GM23338 (cell line): ENCODE data around the gene DLGAP4. TPM values are rescaled to one million over a fixed set of nuclear protein-coding genes. Genes with fewer than 3 reads are reported as not detected.

Experiments used
- ATAC-seq: fragments of 200-7000 bp; cut with Tn5 transposase; 3 replicates; pipeline ENCODE4 v1.9.1; 2020
- DNase-seq: peaks from one replicate; pipeline ENCODE4 v3.0.0-alpha.2; 2015; ENCODE audit warnings: low spot score
- H2AFZ ChIP-seq: fragments of 200-600 bp; sonication (generic); 2 replicates; pipeline ENCODE4 v1.8.0; 2016; ENCODE audit warnings: antibody characterized with exemption, mild to moderate bottlenecking, moderate library complexity
- H3F3A ChIP-seq: fragments of 200-600 bp; sonication (generic); replicated peaks from 2 replicates; pipeline ENCODE4 v1.8.0; 2017; ENCODE audit warnings: antibody characterized with exemption, mixed run types, low read depth
- H3K27ac ChIP-seq: fragments of 200-600 bp; sonication (generic); 2 replicates; pipeline ENCODE4 v1.6.1; 2016; ENCODE audit warnings: low read depth
- H3K27me3 ChIP-seq: fragments of 200-600 bp; sonication (generic); 2 replicates; pipeline ENCODE4 v1.8.0; 2016; ENCODE audit warnings: mild to moderate bottlenecking, mixed run types, moderate library complexity; ENCODE audit not compliant: insufficient read depth
- H3K36me3 ChIP-seq: fragments of 200-600 bp; sonication (generic); 2 replicates; pipeline ENCODE4 v1.8.0; 2016; ENCODE audit warnings: mild to moderate bottlenecking; ENCODE audit not compliant: insufficient read depth
- H3K4me1 ChIP-seq: fragments of 200-600 bp; sonication (generic); 2 replicates; pipeline ENCODE4 v1.8.0; 2016; ENCODE audit warnings: mild to moderate bottlenecking, moderate library complexity; ENCODE audit not compliant: insufficient read depth
- H3K4me2 ChIP-seq: fragments of 200-600 bp; sonication (generic); 2 replicates; pipeline ENCODE4 v1.7.1; 2017; ENCODE audit warnings: mixed run types
- H3K4me3 ChIP-seq: fragments of 200-600 bp; sonication (generic); 2 replicates; pipeline ENCODE4 v1.6.1; 2016; ENCODE audit warnings: mixed run types
- H3K79me2 ChIP-seq: fragments of 200-600 bp; sonication (generic); replicated peaks from 2 replicates; pipeline ENCODE4 v1.8.0; 2017; ENCODE audit warnings: mild to moderate bottlenecking; ENCODE audit not compliant: insufficient read depth
- H3K9me2 ChIP-seq: fragments of 200-600 bp; sonication (generic); 2 replicates; pipeline ENCODE4 v1.8.0; 2017; ENCODE audit not compliant: insufficient read depth
- H4K20me1 ChIP-seq: fragments of 200-600 bp; sonication (generic); replicated peaks from 2 replicates; pipeline ENCODE4 v1.8.0; 2017; ENCODE audit warnings: mild to moderate bottlenecking; ENCODE audit not compliant: insufficient read depth
- H3K27ac Mint-ChIP-seq: 2 replicates; pipeline ENCODE4 v1.8.0; 2020; ENCODE audit warnings: inconsistent platforms, mild to moderate bottlenecking, moderate library complexity, mixed read lengths
- H3K27me3 Mint-ChIP-seq: 3 replicates; pipeline ENCODE4 v1.8.0; 2022; ENCODE audit warnings: low read depth, mild to moderate bottlenecking, moderate library complexity, mixed read lengths, inconsistent platforms; ENCODE audit not compliant: insufficient read depth, poor library complexity
- H3K36me3 Mint-ChIP-seq: 3 replicates; pipeline ENCODE4 v1.8.0; 2021; ENCODE audit warnings: low read depth, mild to moderate bottlenecking, inconsistent platforms, moderate library complexity, mixed read lengths
- H3K4me1 Mint-ChIP-seq: 3 replicates; pipeline ENCODE4 v1.8.0; 2020; ENCODE audit warnings: mild to moderate bottlenecking, inconsistent platforms, mixed read lengths
- H3K4me3 Mint-ChIP-seq: 3 replicates; pipeline ENCODE4 v1.8.0; 2021; ENCODE audit warnings: moderate library complexity, mild to moderate bottlenecking, inconsistent platforms, mixed read lengths
- H3K9me3 Mint-ChIP-seq: 3 replicates; pipeline ENCODE4 v1.8.0; 2020; ENCODE audit warnings: moderate library complexity, mild to moderate bottlenecking, inconsistent platforms, mixed read lengths
- CREB1 ChIP-seq: fragments of 250-450 bp; sonication (Bioruptor Pico); IDR thresholded peaks from 2 replicates; pipeline ENCODE4 v1.5.0; 2020; ENCODE audit warnings: low read depth, mild to moderate bottlenecking, moderate library complexity
- ETS1 ChIP-seq: IDR thresholded peaks from 2 replicates; pipeline ENCODE4 v1.6.1; 2016; ENCODE audit warnings: antibody characterized with exemption
- EZH2 ChIP-seq: fragments of 200-600 bp; sonication (generic); IDR thresholded peaks from one replicate; pipeline ENCODE4 v1.8.0; 2017; ENCODE audit warnings: antibody characterized with exemption, mild to moderate bottlenecking, low read depth; ENCODE audit not compliant: unreplicated experiment
- EZH2phosphoT487 ChIP-seq: fragments of 200-600 bp; sonication (generic); IDR thresholded peaks from one replicate; pipeline ENCODE4 v1.8.1; 2018; ENCODE audit warnings: antibody characterized with exemption; ENCODE audit not compliant: unreplicated experiment
- JUNB ChIP-seq: IDR thresholded peaks from one replicate; pipeline ENCODE4 v1.6.1; 2016; ENCODE audit warnings: antibody characterized with exemption; ENCODE audit not compliant: unreplicated experiment
- NANOG ChIP-seq: IDR thresholded peaks from 2 replicates; pipeline ENCODE4 v1.6.1; 2016; ENCODE audit warnings: antibody characterized with exemption, borderline replicate concordance
- POLR2AphosphoS5 ChIP-seq: IDR thresholded peaks from 2 replicates; pipeline ENCODE4 v1.6.1; 2016; ENCODE audit warnings: antibody characterized with exemption, low read depth
- REST ChIP-seq: IDR thresholded peaks from one replicate; pipeline ENCODE4 v1.6.1; 2018; ENCODE audit warnings: antibody characterized with exemption; ENCODE audit not compliant: unreplicated experiment
- STAT1 ChIP-seq: IDR thresholded peaks from one replicate; pipeline ENCODE4 v1.6.1; 2016; ENCODE audit warnings: antibody characterized with exemption; ENCODE audit not compliant: unreplicated experiment
- ZNF114 ChIP-seq: fragments of 250-450 bp; sonication (Bioruptor Pico); IDR thresholded peaks from 2 replicates; pipeline ENCODE4 v1.5.0; 2020; ENCODE audit warnings: mild to moderate bottlenecking, moderate library complexity
- ZNF331 ChIP-seq: fragments of 250-450 bp; sonication (Bioruptor Pico); IDR thresholded peaks from 2 replicates; pipeline ENCODE4 v1.5.0; 2020; ENCODE audit warnings: low read depth, mild to moderate bottlenecking, moderate library complexity
- polyA plus RNA-seq: library from polyadenylated mRNA; unstranded; fragments of >200 nt; fragmentation: Nextera tagmentation; extraction: Ambion mirVana; gene quantifications from 2 replicates; pipeline ENCODE4 v1.2.1, GENCODE V29; 2016
- total RNA-seq: library from RNA; depleted of rRNA; stranded (reverse); fragments of >200 nt; shearing (Covaris generic); gene quantifications from 2 replicates; pipeline ENCODE4 v1.2.3, GENCODE V29; 2014
- TF ChIP-seq, protein P1 (sequence below), 2 experiments: fragments of 200-600 bp in 1 of 2; sonication (generic) in 1 of 2; conservative IDR thresholded peaks; 2 replicates each; pipeline versions ENCODE4 v1.5.1 to v1.6.1; 2016 to 2017; ENCODE audit warnings: antibody characterized with exemption in 2 of 2, low read depth in 2 of 2, mild to moderate bottlenecking in 2 of 2, moderate library complexity in 1 of 2
- TF ChIP-seq, protein P2 (sequence below): fragments of 250-450 bp; sonication (Bioruptor Pico); IDR thresholded peaks from 2 replicates; pipeline ENCODE4 v1.5.0; 2020; ENCODE audit warnings: mild to moderate bottlenecking, moderate library complexity

DLGAP4 gene
- total and polyA plus RNA-seq, 2 experiments from 2014 or later: 46.1 to 52.2 TPM

DNA sequence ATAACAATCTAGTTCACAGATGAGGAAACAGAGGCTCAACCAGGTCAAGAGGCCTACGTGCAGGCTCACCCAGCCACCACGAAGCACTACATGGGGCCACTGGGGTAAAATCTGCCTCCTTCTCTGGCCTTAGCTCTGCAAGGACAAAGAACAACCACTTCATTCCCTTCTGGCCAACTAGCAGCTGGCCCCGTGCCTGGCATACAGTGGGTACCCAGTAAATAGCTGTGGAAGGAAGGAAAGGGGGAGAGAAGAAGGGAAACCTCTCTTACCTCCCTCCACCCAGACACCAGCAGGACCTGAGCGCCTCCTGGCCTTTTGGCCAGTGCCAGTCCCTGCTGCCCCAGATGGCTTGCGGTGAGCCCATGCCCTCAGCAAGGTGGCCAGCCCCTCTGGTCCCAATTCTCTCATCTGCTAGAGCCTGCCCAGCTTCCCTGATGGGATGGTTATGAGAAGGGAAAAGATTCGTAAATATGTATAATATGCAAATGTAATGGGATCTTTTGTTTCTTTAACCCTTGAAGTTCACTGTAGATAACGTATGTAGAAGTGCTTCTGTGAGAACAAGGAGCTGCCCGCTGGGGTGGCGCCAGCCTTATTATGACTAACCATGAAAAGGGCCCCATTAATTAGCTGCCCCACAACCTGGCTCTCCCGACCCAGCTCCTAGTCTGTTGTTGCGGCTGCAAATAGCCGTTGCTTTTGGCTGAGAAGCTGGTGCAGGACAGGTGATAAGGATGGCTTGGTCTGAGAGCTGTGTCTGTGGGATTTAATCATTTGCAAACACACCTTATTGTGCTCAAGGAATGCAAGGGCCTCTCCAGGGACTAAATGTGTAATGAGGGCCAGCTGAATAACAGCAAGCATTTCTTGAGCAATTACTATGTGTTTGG, 62.0 kb downstream of the DLGAP4 start:
- no peaks in the 10 kb centered on the region for H3K27me3 ChIP-seq
- H3F3A ChIP-seq: peaks cover 5% of the 10 kb centered on the region; the same call in 1 of the 2 replicates
- H3K9me3 Mint-ChIP-seq: no peaks in the 10 kb centered on the region
- H3K4me1 Mint-ChIP-seq: peaks cover 15% of the 10 kb centered on the region
- no peak for TF ChIP-seq EZH2phosphoT487
- no peak for TF ChIP-seq JUNB
- no peak for TF ChIP-seq CREB1
- TF ChIP-seq ZNF331 (CRISPR knock-in tag): no peak
- TF ChIP-seq REST: no peak
- TF ChIP-seq POLR2AphosphoS5: no peak
- TF ChIP-seq, protein P1, sequence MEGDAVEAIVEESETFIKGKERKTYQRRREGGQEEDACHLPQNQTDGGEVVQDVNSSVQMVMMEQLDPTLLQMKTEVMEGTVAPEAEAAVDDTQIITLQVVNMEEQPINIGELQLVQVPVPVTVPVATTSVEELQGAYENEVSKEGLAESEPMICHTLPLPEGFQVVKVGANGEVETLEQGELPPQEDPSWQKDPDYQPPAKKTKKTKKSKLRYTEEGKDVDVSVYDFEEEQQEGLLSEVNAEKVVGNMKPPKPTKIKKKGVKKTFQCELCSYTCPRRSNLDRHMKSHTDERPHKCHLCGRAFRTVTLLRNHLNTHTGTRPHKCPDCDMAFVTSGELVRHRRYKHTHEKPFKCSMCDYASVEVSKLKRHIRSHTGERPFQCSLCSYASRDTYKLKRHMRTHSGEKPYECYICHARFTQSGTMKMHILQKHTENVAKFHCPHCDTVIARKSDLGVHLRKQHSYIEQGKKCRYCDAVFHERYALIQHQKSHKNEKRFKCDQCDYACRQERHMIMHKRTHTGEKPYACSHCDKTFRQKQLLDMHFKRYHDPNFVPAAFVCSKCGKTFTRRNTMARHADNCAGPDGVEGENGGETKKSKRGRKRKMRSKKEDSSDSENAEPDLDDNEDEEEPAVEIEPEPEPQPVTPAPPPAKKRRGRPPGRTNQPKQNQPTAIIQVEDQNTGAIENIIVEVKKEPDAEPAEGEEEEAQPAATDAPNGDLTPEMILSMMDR (conservative IDR thresholded peaks at IDR 0.05; ENCODE audit: low read depth in 2 of 2): no peak
- TF ChIP-seq ETS1: no peak
- TF ChIP-seq NANOG: no peak
- TF ChIP-seq, protein P2, sequence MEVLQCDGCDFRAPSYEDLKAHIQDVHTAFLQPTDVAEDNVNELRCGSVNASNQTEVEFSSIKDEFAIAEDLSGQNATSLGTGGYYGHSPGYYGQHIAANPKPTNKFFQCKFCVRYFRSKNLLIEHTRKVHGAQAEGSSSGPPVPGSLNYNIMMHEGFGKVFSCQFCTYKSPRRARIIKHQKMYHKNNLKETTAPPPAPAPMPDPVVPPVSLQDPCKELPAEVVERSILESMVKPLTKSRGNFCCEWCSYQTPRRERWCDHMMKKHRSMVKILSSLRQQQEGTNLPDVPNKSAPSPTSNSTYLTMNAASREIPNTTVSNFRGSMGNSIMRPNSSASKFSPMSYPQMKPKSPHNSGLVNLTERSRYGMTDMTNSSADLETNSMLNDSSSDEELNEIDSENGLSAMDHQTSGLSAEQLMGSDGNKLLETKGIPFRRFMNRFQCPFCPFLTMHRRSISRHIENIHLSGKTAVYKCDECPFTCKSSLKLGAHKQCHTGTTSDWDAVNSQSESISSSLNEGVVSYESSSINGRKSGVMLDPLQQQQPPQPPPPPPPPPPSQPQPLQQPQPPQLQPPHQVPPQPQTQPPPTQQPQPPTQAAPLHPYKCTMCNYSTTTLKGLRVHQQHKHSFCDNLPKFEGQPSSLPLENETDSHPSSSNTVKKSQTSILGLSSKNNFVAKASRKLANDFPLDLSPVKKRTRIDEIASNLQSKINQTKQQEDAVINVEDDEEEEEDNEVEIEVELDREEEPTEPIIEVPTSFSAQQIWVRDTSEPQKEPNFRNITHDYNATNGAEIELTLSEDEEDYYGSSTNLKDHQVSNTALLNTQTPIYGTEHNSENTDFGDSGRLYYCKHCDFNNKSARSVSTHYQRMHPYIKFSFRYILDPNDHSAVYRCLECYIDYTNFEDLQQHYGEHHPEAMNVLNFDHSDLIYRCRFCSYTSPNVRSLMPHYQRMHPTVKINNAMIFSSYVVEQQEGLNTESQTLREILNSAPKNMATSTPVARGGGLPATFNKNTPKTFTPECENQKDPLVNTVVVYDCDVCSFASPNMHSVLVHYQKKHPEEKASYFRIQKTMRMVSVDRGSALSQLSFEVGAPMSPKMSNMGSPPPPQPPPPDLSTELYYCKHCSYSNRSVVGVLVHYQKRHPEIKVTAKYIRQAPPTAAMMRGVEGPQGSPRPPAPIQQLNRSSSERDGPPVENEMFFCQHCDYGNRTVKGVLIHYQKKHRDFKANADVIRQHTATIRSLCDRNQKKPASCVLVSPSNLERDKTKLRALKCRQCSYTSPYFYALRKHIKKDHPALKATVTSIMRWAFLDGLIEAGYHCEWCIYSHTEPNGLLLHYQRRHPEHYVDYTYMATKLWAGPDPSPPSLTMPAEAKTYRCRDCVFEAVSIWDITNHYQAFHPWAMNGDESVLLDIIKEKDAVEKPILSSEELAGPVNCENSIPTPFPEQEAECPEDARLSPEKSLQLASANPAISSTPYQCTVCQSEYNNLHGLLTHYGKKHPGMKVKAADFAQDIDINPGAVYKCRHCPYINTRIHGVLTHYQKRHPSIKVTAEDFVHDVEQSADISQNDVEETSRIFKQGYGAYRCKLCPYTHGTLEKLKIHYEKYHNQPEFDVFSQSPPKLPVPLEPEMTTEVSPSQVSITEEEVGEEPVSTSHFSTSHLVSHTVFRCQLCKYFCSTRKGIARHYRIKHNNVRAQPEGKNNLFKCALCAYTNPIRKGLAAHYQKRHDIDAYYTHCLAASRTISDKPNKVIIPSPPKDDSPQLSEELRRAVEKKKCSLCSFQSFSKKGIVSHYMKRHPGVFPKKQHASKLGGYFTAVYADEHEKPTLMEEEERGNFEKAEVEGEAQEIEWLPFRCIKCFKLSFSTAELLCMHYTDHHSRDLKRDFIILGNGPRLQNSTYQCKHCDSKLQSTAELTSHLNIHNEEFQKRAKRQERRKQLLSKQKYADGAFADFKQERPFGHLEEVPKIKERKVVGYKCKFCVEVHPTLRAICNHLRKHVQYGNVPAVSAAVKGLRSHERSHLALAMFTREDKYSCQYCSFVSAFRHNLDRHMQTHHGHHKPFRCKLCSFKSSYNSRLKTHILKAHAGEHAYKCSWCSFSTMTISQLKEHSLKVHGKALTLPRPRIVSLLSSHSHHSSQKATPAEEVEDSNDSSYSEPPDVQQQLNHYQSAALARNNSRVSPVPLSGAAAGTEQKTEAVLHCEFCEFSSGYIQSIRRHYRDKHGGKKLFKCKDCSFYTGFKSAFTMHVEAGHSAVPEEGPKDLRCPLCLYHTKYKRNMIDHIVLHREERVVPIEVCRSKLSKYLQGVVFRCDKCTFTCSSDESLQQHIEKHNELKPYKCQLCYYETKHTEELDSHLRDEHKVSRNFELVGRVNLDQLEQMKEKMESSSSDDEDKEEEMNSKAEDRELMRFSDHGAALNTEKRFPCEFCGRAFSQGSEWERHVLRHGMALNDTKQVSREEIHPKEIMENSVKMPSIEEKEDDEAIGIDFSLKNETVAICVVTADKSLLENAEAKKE (CRISPR knock-in tag): no peak
- TF ChIP-seq EZH2: no peak
- TF ChIP-seq STAT1: no peak
- TF ChIP-seq ZNF114 (CRISPR knock-in tag): no peak
- no peaks in the 10 kb centered on the region for H3K36me3 ChIP-seq
- no peak for DNase-seq
- ATAC-seq: peak; percentile 71
- H3K27ac ChIP-seq: peak overlapping the region; percentile 47
- no peak overlapping the region for H2AFZ ChIP-seq
- no peaks in the 10 kb centered on the region for H4K20me1 ChIP-seq
- peaks cover 11% of the 10 kb centered on the region; the same call in 1 of the 2 replicates for H3K4me1 ChIP-seq
- no peaks in the 10 kb centered on the region for H3K79me2 ChIP-seq
- no peaks in the 10 kb centered on the region for H3K36me3 Mint-ChIP-seq
- H3K27ac Mint-ChIP-seq: no peak overlapping the region; the same call in 1 of the 2 replicates
- H3K4me3 ChIP-seq: no peak overlapping the region
- H3K4me3 Mint-ChIP-seq: no peak overlapping the region
- peak overlapping the region; percentile 9; the same call in 1 of the 2 replicates for H3K4me2 ChIP-seq
- peaks cover 12% of the 10 kb centered on the region for H3K27me3 Mint-ChIP-seq
- no peaks in the 10 kb centered on the region for H3K9me2 ChIP-seq
